Cortex of kidney (tissue), 1 donor: ENCODE measurements around the gene MAP3K20.

Source experiments
- DNase-seq: peaks from one replicate; lab custom pipeline; 2025; lab: John Stamatoyannopoulos, UW

MAP3K20 gene

DNA sequence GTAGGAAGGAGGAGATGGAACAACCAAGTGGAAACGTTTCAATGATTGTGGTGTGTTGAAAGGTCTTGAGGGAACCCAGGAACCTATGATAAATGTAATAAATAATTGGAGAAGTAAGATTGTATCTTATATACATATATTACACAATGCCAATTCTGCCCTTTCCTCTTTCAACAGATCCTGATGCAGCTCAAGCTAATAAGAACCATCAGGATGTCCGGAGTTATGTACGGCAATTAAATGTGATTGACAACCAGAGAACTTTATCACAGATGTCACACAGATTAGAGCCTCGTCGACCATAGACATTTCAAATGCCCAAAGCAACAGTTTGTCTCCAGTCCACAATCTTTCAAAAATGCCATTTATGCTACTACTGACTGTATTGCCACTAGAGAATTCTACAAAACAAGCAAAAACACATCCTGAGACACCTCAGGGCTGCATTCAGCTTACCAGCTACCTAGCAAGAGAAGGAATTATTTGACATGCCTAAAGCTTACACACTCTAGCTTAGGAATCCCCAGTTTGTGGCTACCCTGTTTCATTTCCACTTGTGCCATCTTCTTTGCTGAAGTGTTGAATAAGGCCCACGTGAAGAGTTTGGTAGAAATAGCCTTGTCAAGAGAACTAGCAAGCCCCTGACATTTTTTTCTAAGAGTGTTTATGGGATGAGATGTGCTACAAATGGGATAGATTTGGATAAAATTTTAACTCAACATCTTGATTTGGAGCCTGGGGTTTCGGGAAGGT lies 24.0 kb upstream of the MAP3K20 start:
- DNase-seq: no peak

DNA sequence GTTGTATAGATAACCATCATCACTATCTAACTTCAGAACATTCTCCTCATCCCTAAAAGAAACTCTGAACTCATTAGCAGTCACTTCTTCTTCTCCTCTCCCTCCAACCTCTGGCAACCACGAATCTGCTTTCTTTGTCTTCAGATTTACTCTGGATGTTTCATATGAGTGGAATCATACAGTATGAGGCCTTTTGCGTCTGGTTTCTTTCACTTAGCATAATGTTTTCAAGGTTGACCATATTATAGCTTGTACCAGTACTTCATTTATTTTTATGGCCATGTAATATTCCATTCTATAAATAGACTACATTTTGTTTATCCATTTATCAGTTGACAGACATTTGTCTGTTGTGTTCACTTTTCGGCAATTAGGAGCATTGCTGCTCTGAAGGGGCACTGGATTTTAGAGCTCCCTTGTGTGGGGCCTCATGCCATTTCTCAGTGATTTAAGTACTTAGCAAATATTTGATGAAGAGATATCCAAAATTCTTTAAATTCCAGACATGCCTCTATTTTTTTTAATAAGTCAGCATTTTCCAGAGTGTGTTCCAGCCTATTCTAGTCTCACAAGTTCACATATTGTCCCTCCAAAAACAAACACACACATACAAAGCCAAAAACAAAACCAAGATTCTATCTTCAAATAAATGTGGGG lies 22.5 kb upstream of the MAP3K20 start:
- DNase-seq: no peak

DNA sequence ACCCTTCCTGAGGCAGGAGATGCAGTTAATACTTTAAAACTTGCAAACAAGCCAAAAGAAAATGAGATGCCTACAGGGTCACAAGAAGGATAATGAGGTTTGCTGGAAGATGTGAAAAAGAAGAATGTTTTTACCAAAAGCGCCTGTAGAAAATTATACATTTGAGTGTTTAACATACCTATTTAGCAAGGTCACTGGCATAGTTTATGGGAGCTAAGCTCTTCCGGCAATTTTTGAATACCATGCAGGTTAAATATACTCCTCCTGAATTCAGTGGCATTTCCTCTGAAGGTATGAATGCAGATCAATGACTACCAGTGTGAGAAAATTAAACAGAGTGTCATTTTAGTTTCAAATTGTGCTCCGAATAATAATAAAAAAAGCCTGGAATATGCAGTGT lies 21.2 kb upstream of the MAP3K20 start:
- DNase-seq: no peak

DNA sequence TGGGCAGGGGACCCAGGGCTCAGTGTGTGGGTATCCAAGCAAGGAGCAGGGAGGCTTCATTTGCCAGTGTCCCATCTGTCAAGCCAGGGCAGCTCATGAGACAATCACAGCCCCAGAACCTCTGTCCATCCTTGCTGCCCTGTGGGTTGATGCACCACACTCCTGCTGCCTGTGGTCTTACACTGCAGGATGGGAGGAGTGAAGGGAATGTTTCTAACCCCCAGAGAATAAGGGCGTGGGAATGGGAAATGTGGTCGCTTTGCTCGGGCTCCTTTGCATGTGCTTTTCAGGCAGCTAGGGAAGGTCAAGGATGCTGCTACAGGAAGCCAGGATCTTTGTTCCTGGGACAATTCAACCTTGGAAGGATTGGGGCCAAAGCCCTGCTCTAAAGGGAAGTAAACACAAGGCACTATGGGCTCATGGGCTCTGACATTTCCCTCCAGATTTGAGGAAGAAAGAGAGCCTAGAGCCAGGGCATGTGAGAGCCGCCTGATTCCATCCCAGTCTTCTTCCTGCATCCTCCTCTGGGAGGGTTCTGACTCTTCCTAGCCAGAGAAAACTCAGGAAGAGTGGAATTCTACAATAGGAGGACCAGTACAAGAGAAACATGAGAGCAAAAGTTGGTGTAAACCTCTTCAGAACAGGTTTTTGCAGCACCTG lies 18.8 kb upstream of the MAP3K20 start:
- no peak for DNase-seq

DNA sequence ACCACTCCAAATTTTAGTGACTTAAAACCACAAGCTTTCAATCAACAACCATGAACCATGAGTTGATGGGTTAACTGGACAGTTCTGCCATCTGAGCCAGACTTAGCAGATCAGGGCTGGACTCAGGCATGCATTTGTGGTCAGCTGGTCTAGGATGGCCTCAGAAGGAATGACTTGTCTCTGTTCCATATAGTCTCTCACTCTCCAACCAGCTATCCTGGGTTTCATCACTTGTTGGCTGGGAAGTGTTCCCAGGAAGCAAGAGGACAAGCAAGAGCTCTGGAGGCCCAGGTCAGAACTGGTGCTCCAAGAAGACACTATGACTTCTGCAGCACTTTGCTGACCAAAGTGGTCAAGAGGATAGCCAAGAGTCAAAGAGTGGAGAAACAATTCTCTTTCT lies 17.5 kb upstream of the MAP3K20 start:
- no peak for DNase-seq

DNA sequence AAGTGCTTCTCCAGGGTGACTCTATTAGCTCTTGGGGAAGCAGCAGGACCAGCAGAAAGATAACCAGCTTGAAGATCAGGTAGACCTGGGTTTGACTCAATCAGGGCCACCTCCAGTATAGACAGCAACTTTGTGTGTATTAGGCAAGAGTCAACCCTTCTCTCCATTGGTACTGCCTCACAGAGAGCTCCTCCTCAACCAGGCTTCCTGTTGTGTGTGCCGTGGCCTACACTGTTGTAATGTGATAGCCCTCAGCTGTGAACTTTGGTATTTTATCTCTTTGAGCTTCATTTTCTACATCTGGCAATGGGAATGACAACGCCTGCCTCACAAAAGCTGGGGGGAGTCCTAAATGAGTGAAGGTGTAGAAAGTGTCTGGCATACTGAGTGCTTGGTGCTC lies 17.0 kb upstream of the MAP3K20 start:
- no peak for DNase-seq

DNA sequence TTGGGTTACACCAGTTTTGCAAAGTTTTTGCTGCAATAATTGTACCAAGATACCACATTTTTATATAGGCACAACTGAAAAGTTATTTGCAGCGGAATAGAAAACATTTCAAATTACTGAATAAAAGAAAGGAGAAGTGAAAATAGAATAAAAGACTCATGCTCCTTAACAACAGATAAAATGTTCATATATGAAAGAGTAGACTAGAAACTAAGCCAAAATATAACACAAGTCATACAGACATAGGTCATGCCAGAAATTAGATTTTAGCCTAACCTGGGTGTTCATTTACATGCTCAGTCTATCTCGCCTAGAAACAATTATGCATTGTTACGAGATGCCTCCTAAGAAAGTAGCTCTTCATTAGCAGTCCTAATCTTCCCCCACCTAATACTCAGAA lies 16.4 kb upstream of the MAP3K20 start:
- DNase-seq: no peak

DNA sequence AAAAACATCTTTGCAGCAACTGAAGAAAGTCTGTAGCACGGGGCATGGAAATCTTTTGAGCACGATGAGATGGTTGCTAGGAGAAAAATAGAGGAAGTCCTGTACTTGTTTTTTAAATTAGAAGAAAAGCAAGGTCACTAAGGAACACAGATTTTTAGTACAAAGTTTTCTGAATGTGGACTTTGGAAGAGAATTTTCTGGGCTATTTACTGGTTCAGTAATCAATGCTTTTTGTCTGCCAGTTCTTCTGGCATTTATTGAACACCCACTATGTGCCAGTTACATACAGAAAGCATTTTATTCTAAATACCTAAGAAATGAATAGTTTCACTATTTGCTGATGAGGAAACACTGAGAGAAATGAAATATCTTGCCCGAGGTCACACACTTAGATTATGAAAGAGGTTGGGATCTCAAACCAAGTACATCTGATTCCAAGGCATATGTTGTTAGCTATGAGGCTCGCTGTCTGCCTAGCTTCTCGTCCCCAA lies 15.6 kb upstream of the MAP3K20 start:
- no peak for DNase-seq

DNA sequence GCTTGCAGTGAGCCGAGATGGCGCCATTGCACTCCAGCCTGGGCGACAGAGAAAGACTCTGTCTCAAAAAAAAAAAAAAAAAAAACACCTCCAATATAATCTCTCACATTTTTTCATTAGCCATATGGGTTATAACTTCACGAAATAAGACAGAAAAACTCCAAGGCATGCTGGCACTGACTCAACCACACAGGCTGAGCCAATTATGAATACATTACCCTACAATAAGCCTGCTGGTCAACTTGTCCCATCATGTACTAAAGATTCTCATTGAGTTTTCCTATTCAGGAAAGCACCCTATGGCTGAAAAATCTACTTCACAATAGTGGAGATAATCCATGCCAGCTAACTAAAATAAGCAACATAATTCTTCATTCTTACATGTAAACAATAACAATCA lies 12.8 kb upstream of the MAP3K20 start:
- no peak for DNase-seq

DNA sequence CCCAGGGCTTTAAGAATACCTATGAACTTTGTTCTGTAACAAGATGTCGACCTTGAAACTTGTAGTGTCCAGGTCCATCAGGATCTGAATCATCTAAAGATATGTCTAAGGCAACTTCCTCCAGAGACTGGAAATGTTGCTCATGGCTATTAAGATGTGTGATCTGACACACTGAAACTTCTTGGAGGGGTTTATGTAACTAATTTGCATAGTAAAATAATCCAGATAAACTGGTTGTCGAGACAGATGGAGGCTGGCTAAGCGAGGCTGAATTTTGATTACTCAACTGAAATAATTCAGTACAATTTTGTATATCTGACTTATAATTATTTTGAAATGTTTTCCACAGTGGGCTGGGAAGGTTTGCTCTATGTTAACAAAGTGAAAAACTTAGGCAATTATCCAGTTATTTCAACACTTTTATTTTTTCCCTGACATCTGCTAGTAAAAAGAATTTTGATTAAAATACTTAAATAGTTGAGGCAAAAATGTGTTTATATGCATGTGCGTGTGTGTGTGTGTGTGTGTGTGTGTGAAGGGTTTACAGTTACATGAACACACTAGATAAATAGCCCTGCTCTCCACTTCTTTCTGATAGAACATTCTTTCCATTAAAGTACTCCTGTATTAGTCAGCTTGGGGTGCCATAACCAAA lies 11.4 kb upstream of the MAP3K20 start:
- DNase-seq: no peak

DNA sequence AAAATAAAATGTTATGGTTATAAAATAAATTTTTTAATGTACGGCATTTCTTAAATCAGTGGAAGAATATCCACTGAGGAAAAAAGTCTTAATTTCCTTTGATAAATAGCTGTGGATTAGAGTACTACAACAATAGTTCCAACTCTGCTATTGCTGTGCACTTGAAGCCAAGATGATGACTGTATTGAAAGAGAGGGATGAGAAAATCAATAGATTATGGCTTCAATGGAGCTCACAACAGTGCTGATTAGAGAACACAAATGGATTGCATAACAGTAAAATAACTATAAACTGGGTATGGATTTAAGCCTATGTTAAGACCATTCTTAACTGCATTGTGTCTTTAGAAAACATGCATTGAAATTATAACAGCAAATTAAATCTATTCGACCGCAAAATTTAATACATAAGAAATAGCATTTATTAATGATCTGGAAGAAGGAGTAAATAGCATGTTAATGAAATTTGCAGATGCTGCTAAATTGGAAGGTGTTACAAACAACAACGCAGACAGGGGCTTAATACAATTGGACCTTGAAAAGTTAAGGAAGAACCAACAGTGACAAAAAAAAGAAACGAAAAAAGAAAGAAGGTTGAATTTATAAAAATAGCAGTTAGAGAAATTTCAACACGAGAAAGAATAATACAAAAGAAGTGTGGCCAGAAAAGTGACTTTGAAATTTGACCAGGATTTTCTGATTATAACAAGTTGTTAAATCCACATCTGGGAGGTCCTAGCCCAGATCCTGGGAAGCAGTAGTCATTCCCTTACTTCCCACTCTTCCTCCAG lies 8.6 kb upstream of the MAP3K20 start:
- DNase-seq: no peak

DNA sequence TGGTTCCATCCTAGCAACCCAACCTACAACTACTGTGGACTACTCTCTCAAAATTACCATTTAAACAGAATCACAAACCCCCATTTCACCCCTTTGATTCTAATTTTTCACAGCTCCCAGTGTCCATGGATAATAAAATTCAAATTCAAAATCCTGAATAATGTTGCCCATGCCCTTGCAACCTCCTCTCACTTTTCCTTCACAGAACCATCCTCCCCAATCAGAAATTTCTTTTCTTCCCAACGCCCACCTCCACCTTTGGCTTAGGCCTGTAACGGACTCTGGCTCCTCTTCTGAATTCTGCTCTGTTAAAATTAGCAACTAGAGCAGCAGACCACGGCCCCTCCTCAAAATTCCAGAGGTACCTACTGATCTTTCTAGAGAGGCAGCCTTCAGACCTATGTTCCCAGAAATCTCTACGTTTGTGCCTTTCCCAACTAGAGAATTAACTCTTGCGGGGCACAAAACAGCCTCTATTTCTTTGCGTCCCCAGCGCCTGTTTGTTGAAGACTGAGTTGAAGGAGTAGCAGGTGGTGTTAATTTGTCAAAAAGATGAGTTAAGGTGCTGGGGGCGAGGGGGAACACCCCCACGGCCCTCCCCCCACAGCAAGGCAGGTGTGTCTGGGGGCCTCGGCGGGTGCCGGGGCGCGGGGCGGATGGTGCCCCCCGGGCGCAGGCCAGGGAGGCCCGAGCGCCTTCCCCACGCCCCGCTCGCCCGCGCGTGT lies 428 bp upstream of the MAP3K20 start:
- no peak for DNase-seq

DNA sequence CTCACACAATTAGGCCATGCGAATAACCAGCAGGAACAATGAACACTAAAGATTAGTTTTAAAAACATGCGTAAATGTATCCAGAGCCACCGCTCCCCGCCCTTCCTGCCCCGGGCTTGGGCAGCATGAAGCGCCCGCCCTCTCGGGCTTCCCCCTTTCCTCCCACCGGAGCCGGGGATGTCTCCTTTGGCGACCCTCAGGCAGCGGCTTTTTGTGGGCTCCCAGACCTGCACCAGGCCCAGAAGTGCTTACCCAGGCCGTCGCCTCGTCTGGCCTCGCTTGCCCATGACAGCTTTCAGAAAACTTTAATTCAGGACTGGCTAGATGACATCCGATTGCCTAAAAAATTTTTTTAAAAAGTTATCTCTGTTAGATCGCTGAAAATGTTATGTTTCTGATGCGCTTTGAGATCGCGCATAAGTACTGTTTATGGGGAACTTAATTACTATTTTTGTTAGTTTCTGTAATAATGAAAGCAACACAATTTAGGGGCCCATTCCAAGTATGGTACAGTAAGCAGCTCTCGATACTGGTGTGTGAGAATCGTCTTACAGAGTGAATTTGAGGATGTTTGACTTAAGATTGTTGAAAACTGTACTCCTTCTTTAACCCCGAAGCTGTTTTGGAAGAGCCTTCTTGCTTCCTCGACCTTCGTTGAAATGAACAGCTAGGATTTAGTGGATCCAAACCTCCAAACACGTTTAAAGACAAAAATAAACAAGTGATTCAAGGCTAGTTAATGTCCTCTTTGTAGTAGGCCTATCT lies 1.1 kb downstream of the MAP3K20 start:
- no peak for DNase-seq

DNA sequence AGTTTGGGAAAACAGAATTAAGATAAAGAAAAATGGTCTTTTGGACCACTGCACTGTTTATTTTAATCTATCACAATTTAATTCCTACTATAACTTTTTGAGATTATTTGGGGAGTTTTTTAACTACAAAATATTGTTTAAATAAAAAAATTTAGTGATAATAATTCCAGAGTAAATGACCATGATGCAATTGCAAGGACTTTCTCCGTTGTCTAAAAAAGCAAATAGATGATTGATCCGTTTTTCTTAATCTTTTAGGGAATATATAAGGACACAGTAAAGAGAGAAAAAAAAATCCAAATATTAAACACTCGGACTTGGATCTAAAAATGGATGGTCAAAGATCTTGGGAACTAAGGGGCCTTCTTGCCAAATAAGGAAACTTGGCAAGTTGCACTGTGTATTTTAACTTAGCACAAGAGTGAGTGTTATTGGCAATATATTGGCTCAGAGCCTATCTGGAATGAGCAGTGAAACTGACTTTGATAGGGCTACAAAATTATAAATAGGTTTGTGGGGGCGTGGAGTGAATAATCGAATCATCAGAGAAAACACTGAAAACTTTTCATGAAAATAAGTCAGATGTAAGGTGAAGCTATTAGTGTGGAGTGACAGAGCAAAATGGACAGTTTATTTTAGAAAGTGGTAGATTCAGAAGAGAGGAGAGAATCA lies 2.0 kb downstream of the MAP3K20 start:
- no peak for DNase-seq

DNA sequence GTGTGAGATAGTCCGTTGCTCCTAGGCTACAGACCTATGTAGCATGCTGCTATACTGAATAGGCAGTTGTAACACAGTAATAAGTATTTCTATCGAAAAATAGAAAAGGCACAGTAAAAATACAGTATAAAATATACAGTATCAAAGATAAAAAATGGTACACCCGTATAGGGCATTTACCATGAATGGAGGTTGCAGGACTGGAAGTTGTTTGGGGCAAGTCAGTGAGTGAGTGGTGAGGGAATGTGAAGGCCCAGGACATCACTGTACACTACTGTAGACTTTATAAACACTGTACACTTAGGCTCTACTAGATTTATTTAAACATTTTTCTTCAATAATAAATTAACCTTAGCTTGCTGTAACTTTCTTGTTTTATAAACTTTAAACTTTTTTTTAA lies 3.5 kb downstream of the MAP3K20 start:
- no peak for DNase-seq

DNA sequence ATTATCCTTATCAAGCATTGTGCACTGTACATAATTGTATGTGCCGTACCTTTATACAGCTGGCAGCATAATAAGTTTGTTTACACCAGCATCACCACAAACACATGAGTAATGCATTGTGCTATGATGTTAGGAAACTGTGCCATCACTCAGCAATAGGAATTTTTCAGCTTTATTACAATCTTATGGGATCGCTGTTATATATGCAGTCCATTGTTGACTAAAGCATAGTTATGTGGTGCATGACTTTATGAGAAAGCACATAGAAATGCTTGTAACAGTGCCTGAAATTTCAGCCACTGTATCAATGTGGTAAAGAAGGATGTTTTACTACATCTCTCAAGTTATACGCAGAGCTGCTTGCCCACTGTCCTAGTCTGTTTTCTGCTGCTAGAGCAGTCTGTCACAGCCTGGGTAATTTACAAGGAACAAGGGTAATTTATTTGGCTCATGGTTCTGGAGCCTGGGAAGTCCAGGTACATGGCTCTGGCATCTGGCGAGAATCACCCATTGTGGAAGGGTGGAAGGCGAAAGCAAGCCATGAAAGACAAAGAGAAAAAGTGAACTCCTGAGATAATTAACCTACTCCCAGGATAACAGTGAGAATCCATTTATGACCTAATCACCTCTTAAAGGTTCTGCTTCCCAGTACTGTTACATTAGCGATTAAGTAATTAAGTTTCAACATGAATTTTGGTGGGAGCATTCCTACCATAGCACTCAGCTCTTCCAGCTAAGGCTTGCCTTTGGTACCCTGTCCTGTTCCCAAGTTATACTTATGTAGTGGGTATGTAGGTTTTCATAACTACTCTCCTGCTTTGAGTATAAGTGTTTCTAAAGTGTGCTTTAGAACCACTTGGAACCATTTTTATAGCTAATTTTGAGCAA lies 4.6 kb downstream of the MAP3K20 start:
- DNase-seq: no peak

DNA sequence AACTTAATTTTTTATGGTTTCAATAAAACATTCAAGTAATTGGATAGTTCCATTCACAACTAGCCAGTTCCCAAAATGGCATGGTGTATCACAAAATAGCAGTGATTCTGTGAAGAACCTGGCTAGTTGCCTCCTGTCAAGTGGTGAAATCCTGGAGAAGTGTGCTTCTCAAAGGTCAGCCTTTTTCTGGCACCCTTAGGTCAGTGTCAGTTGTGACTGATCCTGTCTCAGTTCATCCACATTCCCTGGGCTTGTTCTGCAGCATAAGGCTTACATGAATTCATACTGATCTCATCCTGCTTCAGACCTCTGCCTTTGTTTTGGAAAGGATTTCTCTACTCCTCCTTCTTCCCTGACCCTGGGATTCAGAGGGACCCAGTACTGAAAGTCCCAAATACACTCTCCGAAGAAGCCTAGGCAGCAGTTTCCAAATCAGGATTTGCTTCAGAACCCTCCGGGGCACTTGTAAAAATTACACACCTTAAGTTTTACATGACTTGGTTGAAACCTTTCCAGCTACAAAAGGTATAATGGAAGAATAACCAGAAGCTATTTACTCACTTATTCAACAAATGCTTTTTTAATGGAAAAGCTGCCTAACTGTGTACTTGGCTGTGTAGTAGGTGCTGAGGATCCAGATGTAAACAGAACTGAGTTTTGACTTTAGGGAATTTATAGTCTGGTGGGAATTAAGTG lies 11.0 kb downstream of the MAP3K20 start:
- no peak for DNase-seq

DNA sequence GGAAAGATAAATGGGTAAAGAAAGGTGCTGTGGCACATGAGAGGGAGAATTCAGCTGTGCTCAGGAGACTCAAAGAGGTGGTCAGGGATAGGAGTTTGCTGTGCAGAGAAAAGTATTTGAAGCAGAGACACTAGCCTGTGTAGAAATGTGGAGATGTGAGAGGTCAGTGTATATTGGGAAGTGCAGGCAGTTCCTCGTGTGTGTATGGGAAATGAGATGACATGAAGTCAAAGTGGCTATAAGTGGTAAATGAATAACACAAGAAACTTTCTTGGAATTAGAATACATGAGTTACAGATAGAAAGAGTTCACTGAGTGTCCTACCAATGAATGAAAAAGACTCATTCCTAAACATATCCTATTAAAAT lies 11.6 kb downstream of the MAP3K20 start:
- DNase-seq: no peak
